Measurements from ENCODE around the gene SGIP1.

The SGIP1 gene

GRCh38 chr1:66521721-66522365, 12.1 kb upstream of the SGIP1 start:
- no peak for DNase-seq

GRCh38 chr1:66523562-66523961, 10.4 kb upstream of the SGIP1 start:
- DNase-seq, result no peak

GRCh38 chr1:66525086-66525485, 8.9 kb upstream of the SGIP1 start:
- no peak for DNase-seq

GRCh38 chr1:66526036-66526435, 7.9 kb upstream of the SGIP1 start:
- DNase-seq, result no peak

DNA sequence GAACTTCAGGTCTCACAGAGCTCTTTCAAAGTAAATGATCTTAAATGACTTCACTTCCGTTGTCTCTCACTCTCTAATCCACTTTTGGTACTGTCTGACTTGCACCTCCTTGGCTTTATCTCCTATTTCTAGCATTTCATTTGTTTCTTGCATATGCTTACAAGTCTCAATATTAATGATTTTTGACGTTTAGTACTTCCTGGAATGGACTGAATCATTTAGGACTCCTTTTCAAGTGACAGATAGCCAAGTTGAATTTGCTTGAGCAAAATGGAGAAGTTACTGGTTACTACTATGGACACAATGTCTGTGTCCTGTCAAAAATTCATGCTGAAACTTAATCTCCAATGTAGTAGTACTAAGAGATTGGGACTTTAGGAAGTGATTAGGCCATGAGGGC, 7.0 kb upstream of the SGIP1 start:
- DNase-seq, result no peak

- DNase-seq, result no peak
Measured at GRCh38 chr1:66527686-66528085, 6.3 kb upstream of the SGIP1 start.

GRCh38 chr1:66528580-66528979, 5.4 kb upstream of the SGIP1 start:
- DNase-seq, result no peak

GRCh38 chr1:66532214-66532613, 1.7 kb upstream of the SGIP1 start:
- no peak for DNase-seq

DNA sequence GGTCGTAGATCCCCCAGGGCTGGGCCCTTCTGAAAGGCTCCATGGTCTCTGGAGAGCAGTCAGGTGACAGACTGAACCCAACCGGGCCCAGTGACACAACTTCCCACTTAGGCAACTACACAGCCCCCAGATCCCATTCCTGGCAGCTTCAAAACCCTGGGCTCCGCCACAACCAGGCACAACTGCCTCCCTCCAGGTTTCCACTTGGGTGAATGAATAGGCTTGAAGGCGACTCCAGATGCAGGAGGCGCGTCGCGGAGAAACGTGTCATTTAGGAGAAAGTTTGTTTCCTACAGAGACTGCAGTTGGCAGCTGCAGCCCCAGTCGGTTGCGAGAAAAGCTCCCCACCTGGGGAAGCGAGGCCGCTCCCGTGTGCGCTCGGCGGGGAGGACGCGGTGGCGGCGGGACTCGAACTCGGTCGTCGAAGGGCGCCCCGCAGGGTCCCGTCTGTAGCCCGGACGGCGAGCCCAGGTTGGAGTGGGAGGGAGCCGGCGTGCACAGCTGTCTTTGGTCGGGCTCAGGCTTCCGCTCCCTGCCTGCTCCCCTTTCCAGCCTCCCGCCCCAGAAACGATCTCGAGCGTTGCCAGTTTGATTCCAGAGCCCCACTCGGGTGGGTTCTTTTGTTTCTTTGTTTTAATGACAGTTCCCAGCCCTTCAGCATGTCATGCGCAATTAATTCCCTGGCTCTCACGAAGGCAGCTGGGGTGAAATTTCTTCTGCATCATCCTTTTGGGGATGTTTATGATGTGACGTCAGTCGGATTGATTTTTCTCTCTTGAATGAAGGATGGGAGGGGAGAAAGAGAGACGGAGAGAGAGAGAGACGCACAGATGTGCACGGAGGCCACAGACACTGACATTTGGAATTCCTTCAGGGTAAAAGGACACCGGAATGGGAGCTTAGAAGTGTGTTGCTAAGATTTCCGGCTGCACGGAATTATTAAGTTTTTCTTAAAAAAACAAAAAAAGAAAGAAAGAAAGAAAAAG, 862 bp upstream of the SGIP1 start:
- DNase-seq, result no peak

DNA sequence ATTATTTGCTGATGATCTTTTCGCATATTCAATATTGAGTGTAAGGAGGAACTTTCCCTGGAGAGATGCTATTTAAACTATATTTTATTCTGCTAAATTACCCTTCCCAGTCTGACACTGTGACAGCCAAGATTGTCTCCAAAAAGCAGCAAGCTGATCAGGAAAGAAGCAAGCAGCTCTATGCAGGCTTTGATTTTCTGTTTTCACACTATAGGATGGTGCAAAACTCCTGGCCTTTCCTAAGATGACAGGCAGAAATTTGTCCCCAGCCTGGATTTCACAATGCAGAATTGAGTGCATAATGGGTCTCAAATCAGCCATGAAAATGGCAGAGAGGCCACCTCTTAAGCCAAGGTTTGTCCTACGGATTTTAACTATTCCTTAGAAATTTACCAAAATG, 1.1 kb downstream of the SGIP1 start:
- no peak for DNase-seq

DNA sequence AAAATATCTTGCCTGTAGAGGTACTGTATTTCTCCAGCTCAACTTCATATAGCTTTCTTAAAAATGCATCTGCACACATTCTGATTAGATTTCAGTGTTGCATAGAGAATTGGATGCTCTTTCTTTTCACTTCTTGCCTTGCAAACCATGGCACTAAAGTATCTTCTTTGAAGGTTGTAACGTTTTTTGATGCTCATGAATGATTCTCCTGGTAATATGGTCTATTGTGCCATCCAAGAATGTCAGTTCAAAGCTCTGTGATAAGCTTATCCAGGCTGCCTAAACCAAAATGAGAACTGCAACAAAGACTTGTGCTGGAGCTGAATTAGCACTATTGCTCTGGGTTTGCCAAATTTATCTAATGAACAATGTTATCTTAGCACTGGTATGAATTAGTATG, 1.9 kb downstream of the SGIP1 start:
- DNase-seq, result no peak

DNA sequence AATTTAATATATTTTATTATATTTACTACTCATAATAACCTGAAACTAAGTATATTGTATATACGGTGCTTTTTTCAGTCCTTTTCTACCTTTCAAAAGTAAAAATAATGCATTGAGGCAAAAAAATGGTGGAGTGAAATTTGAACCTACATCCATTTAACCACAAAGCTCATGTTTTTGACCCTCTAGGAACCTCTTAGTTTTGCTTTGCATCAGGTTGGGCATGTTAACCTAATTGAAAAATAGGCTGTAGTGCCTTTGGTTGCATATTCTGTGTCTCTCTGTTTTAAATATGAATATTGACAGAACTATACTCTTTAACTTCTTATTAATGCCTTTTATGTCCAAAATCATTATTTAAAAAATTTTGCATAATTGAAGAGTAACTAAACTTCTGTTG, 3.8 kb downstream of the SGIP1 start:
- no peak for DNase-seq

DNA sequence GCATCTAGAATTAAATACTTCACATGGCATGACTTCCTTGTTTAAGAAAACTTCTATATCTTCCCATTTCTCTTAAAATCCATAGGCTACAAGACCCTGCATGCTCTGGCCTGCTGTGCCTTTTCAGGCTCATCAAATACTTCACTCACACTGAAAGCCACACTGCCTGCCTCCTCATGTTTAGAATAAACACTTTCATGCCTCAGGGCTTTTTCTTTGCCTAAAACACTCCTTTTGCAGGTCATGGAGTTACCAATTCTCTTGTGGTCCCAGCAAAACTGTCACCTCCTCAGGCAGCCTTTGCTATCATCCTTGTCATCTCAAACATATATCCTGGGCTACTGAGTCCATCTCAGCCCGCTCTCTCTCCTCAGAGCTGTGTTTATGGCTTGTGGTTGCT, 5.5 kb downstream of the SGIP1 start:
- DNase-seq, result no peak

DNA sequence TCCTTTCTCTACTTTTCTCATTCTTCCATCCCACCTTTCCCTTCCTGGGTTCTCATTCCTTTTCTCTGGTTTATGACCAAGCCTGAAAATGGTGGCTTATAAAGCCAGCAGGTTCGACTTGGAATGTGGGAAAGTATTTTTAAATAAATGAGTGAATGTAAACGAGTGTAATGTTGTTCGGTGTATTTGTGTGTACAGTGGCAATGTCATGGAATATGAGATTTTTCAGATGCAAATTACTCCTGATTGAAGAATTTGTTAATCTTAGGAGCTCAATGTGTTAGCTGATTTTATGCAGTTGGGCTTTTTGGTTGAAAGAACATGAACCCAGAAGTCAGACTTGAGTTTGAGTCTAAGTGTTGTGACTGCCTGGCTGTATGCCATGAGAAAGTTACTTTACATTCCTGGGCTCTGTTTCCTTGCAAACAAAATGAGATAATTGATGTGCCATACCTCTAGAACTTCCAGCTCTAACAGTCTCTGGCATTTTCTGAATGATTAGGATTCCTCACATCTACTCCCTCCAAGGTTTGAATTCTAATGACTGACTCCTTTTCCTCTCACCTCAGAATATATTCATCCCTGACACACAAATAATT, 6.6 kb downstream of the SGIP1 start:
- no peak for DNase-seq

DNA sequence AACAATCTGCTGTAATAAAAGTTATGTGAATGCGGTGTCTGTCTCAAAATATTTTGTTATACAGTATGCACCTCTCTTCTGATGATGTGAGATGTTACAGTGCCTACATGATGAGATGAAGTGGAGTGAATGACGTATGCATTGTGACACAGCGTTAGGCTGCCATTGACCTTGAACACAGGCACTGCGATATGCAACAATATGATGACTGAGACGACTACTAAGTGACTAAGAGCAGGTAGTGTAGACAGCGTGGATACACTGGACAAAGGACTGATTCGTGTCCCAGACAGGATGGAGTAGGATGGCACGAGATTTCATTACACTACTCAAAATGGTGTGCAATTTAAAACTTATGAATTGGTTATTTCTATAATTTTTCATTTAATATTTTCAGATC, 8.4 kb downstream of the SGIP1 start:
- no peak for DNase-seq

- no peak for DNase-seq
Measured at GRCh38 chr1:66542811-66543767, 9.1 kb downstream of the SGIP1 start.

GRCh38 chr1:66546047-66546810, 12.3 kb downstream of the SGIP1 start:
- no peak for DNase-seq

DNA sequence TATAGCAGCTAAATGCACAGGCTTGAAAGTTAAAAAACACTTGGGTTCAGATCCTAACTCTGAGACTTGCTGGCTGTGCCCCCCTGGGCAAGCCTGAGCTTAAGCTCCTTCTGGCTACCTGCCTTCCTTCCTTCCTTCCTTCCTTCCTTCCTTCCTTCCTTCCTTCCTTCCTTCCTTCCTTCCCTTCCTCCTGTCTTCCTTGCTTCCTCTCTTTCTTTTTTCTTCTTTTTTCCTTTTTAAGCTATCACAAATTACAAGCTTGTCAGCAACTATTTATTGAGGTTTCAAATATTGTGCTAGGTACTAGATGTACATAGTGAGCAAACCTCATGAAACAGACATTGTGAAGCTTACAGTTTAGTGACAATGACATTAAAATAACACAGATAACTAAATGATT, 15.1 kb downstream of the SGIP1 start:
- no peak for DNase-seq

DNA sequence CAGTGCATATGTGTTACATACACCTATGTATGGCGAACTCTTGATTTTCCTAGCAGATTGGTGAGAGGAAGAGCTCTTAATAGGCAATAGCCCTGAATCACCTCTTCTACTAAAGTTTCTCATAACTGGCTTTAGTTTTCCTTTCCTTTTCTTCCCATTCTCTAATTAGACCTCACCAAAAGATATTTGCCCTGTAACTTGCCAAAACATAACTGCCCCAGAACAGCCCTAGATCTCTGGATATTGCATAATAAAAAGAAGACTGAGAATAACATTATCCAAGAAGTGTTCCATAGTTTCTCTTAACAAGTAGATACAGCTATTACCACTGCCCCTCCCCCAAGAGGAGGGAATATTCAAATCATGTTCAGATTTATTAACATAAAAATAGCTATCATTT, 16.3 kb downstream of the SGIP1 start:
- no peak for DNase-seq

DNA sequence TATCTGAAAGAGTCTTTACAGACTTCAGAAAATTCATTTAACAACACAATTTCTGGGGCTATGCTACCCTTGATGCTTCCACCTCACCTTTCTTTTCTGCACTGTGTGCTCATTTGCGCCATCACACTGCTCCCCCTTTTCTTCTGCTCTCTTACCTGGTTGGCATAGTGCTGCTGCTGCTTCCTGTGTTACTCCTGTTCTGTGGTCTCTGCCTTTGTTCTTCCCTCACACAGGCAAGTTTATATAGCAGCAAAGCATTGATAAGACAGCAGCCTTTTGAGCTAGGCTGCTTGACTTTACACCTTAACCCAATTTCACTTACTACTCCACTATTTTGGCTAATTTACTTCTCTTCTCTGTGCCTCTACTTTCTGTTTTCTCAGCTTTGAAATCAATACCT, 18.3 kb downstream of the SGIP1 start:
- DNase-seq, result no peak

GRCh38 chr1:66552829-66553228, 18.9 kb downstream of the SGIP1 start:
- no peak for DNase-seq

DNA sequence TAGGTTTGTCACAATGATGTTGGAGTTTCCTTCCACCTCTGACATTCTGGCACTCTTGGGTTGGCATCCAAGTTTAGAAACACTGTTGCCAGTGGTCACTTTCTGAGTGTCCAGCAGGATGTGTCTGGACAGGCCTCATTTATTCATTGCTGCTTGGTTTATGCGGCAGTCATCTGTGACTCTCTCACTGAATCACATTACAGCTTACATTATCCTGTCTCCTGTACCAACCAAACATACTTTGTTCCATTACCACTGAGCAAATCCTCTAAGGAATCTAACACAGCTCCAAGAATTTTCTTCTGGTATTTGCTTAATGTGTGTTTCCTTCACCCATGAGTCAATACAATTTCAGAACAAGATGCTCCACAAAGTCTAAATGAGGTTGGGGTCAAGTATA, 19.9 kb downstream of the SGIP1 start:
- DNase-seq, result no peak

All from GF-D8 (cell line).